Measurements from ENCODE around the gene WNK2.

GRCh38 chr9:93231121-93231694, 47.3 kb downstream of the WNK2 start:
- no peak for TF ChIP-seq CTCF (IDR thresholded peaks at IDR 0.05; ENCODE audit: insufficient read depth, low read depth, low read length)
- no peak for TF ChIP-seq EZH2 (IDR thresholded peaks at IDR 0.05; ENCODE audit: insufficient read depth, low read length)
